ENCODE data around the gene ZIC2. TPM values are rescaled to one million over a fixed set of nuclear protein-coding genes. Genes with fewer than 3 reads are reported as not detected.
A peak's percentile ranks its signal among the peaks of the same experiment; 100 is the strongest.

Gene ZIC2
- total and polyA plus RNA-seq, 2 of the 4 experiments (the other 2 are of a cell fraction) = not detected

- Histone ChIP-seq H3K4me2 (ENCODE audit: low read depth, low read length) (no peak overlapping the region), H3K4me3 (ENCODE audit: insufficient read depth, low read depth, low read length) (no peak overlapping the region), H4K91ac (ENCODE audit: insufficient read depth, low read depth, low read length) (no peak overlapping the region), H3K18ac (ENCODE audit: low read depth, low read length) (no peak overlapping the region), H2AK5ac (ENCODE audit: low read depth, low read length) (no peak overlapping the region), H3K4me1 (ENCODE audit: control insufficient read depth, insufficient read depth, low read length) (no peaks in the 10 kb centered on the region; the same call in 1 of the 2 replicates), H3K36me3 (ENCODE audit: control insufficient read depth, insufficient read depth, low read length) (no peaks in the 10 kb centered on the region), H4K20me1 (ENCODE audit: insufficient read depth, low read length) (peaks cover 22% of the 10 kb centered on the region), H3K14ac (replicated peaks; ENCODE audit: low read depth, low read length) (no peak overlapping the region), H2AFZ (replicated peaks; ENCODE audit: low read length, poor library complexity) (peak overlapping the region; percentile 65), H3K9me1 (ENCODE audit: insufficient read depth, low read length) (no peaks in the 10 kb centered on the region), H3K79me1 (ENCODE audit: low read depth in 1 of 2, low read length in 2 of 2) (no peaks in the 10 kb centered on the region), H3K9me3 (ENCODE audit: control insufficient read depth, insufficient read depth, low read length) (peaks cover 28% of the 10 kb centered on the region), H2BK15ac (ENCODE audit: low read depth, low read length) (no peak overlapping the region), H2AK9ac (replicated peaks; ENCODE audit: low read depth, low read length, poor library complexity) (peak overlapping the region; percentile 31), H2BK120ac (ENCODE audit: low read depth, low read length) (no peak overlapping the region), H3K27ac (ENCODE audit: insufficient read depth, low read length) (no peak overlapping the region), H2BK20ac (ENCODE audit: low read depth, low read length) (no peak overlapping the region), H3K56ac (ENCODE audit: extremely low read depth, insufficient read depth, low read length) (no peak overlapping the region), H4K5ac (ENCODE audit: low read depth, low read length) (no peak overlapping the region), H3K23ac (ENCODE audit: low read depth, low read length) (no peak overlapping the region; the same call in 1 of the 2 replicates), H3K4ac (ENCODE audit: low read depth, low read length) (no peak overlapping the region), H3K27me3 (ENCODE audit: control insufficient read depth, insufficient read depth, low read length) (peaks cover 89% of the 10 kb centered on the region), H3K9ac (ENCODE audit: low read depth, low read length) (no peak overlapping the region), H4K8ac (ENCODE audit: low read depth in 2 of 2, low read length in 2 of 2) (no peak overlapping the region), H2BK5ac (ENCODE audit: low read depth, low read length, poor library complexity, severe bottlenecking) (no peak overlapping the region)
- WGBS, 2 experiments (ENCODE audit: extremely low coverage in 2 of 2, insufficient read length in 1 of 2) = 2% methylated on average over 21 of the region's 44 CpGs; no CpG with 5 or more reads in 1 of the 2 experiments
- BruUV-seq (replicated peaks) = no TSS peak
- no peak for TF ChIP-seq RFX5 (IDR thresholded peaks at IDR 0.05; ENCODE audit: low read depth, low read length)
- TF ChIP-seq, protein P1, sequence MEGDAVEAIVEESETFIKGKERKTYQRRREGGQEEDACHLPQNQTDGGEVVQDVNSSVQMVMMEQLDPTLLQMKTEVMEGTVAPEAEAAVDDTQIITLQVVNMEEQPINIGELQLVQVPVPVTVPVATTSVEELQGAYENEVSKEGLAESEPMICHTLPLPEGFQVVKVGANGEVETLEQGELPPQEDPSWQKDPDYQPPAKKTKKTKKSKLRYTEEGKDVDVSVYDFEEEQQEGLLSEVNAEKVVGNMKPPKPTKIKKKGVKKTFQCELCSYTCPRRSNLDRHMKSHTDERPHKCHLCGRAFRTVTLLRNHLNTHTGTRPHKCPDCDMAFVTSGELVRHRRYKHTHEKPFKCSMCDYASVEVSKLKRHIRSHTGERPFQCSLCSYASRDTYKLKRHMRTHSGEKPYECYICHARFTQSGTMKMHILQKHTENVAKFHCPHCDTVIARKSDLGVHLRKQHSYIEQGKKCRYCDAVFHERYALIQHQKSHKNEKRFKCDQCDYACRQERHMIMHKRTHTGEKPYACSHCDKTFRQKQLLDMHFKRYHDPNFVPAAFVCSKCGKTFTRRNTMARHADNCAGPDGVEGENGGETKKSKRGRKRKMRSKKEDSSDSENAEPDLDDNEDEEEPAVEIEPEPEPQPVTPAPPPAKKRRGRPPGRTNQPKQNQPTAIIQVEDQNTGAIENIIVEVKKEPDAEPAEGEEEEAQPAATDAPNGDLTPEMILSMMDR (conservative IDR thresholded peaks at IDR 0.05; ENCODE audit: low read depth, low read length) = no peak
- TF ChIP-seq CHD1 (IDR thresholded peaks at IDR 0.05; ENCODE audit: low read depth, low read length) = no peak
- no peak for TF ChIP-seq NFE2L2 (IDR thresholded peaks at IDR 0.05; ENCODE audit: low read depth, low read length)
- TF ChIP-seq POLR2A (IDR thresholded peaks at IDR 0.05; ENCODE audit: low read depth, low read length) = no peak
- no peak for TF ChIP-seq BHLHE40 (IDR thresholded peaks at IDR 0.05; ENCODE audit: low read depth, low read length)
- no peak for TF ChIP-seq RCOR1 (IDR thresholded peaks at IDR 0.05; ENCODE audit: insufficient replicate concordance, low read length)
- TF ChIP-seq, protein P2, sequence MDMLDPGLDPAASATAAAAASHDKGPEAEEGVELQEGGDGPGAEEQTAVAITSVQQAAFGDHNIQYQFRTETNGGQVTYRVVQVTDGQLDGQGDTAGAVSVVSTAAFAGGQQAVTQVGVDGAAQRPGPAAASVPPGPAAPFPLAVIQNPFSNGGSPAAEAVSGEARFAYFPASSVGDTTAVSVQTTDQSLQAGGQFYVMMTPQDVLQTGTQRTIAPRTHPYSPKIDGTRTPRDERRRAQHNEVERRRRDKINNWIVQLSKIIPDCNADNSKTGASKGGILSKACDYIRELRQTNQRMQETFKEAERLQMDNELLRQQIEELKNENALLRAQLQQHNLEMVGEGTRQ (IDR thresholded peaks at IDR 0.05; ENCODE audit: low read depth, low read length) = no peak
- TF ChIP-seq SMC3 (IDR thresholded peaks at IDR 0.05; ENCODE audit: low read depth, low read length) = no peak
- no peak for TF ChIP-seq RAD21 (IDR thresholded peaks at IDR 0.05; ENCODE audit: low read length)
- TF ChIP-seq MAZ (IDR thresholded peaks at IDR 0.05; ENCODE audit: borderline replicate concordance, low read depth, low read length) = no peak
- intact Hi-C loops (cut with micrococcal nuclease) (loop anchor here (5.0 kb wide), 1 partner anchor 253 kb away; no protein-coding TSS in a partner anchor), dilution Hi-C loops (cut with HindIII; ENCODE audit: low sequenced_read_pairs, unreplicated experiment) (no loop called here), in situ Hi-C loops (cut with MboI; ENCODE audit: low sequenced_read_pairs) (loop anchor here (10.0 kb wide), 1 partner anchor 250 kb away; no protein-coding TSS in a partner anchor)
- ChIA-PET POLR2A (ENCODE audit: unreplicated experiment) (no interaction called here), CTCF (no interaction called here)
- no peak for DNase-seq
- ATAC-seq (ENCODE audit: low read depth) = no peak
Observed at GRCh38 chr13:99984461-99985240, 3.1 kb downstream of the ZIC2 start.

All from IMR-90 (cell line).